ENCODE data around the gene DPP6.

Gene DPP6

GRCh38 chr7:154474903-154475520 lies 422.8 kb downstream of the DPP6 start:
- Histone ChIP-seq H3K4me3 (ENCODE audit: low read length) (no peak overlapping the region), H3K9me3 (ENCODE audit: low read length) (no peaks in the 10 kb centered on the region), H2AFZ (ENCODE audit: low read depth, low read length) (no peak overlapping the region), H3K4me1 (ENCODE audit: insufficient read depth, low read length) (no peaks in the 10 kb centered on the region), H3K36me3 (ENCODE audit: insufficient read depth, low read length) (no peaks in the 10 kb centered on the region), H3K27me3 (ENCODE audit: insufficient read depth, low read length) (no peaks in the 10 kb centered on the region)

- Histone ChIP-seq H3K36me3 (ENCODE audit: insufficient read depth, low read length) (no peaks in the 10 kb centered on the region), H3K4me1 (ENCODE audit: insufficient read depth, low read length) (no peaks in the 10 kb centered on the region), H2AFZ (ENCODE audit: low read depth, low read length) (no peak overlapping the region), H3K27me3 (ENCODE audit: insufficient read depth, low read length) (no peaks in the 10 kb centered on the region), H3K9me3 (ENCODE audit: low read length) (no peaks in the 10 kb centered on the region), H3K4me3 (ENCODE audit: low read length) (no peak overlapping the region)
Measured at GRCh38 chr7:154475864-154476263, 423.7 kb downstream of the DPP6 start.

- H3K27me3 ChIP-seq (ENCODE audit: insufficient read depth, low read length): no peaks in the 10 kb centered on the region
- no peaks in the 10 kb centered on the region for H3K4me1 ChIP-seq (ENCODE audit: insufficient read depth, low read length)
- H2AFZ ChIP-seq (ENCODE audit: low read depth, low read length): no peak overlapping the region
- H3K4me3 ChIP-seq (ENCODE audit: low read length): no peak overlapping the region
- H3K36me3 ChIP-seq (ENCODE audit: insufficient read depth, low read length): no peaks in the 10 kb centered on the region
- H3K9me3 ChIP-seq (ENCODE audit: low read length): no peaks in the 10 kb centered on the region
Measured at GRCh38 chr7:154480817-154481216, 428.6 kb downstream of the DPP6 start.

- no peaks in the 10 kb centered on the region for H3K9me3 ChIP-seq (ENCODE audit: low read length)
- H3K4me1 ChIP-seq (ENCODE audit: insufficient read depth, low read length): no peaks in the 10 kb centered on the region
- no peaks in the 10 kb centered on the region for H3K27me3 ChIP-seq (ENCODE audit: insufficient read depth, low read length)
- H3K4me3 ChIP-seq (ENCODE audit: low read length): no peak overlapping the region
- no peaks in the 10 kb centered on the region for H3K36me3 ChIP-seq (ENCODE audit: insufficient read depth, low read length)
- H2AFZ ChIP-seq (ENCODE audit: low read depth, low read length): no peak overlapping the region
Measured at GRCh38 chr7:154482863-154483262, 430.7 kb downstream of the DPP6 start.

GRCh38 chr7:154484406-154484805 lies 432.2 kb downstream of the DPP6 start:
- Histone ChIP-seq H3K36me3 (ENCODE audit: insufficient read depth, low read length) (no peaks in the 10 kb centered on the region), H3K4me1 (ENCODE audit: insufficient read depth, low read length) (no peaks in the 10 kb centered on the region), H3K4me3 (ENCODE audit: low read length) (no peak overlapping the region), H2AFZ (ENCODE audit: low read depth, low read length) (no peak overlapping the region), H3K9me3 (ENCODE audit: low read length) (no peaks in the 10 kb centered on the region), H3K27me3 (ENCODE audit: insufficient read depth, low read length) (no peaks in the 10 kb centered on the region)

GRCh38 chr7:154484943-154485342 lies 432.7 kb downstream of the DPP6 start:
- Histone ChIP-seq H2AFZ (ENCODE audit: low read depth, low read length) (no peak overlapping the region), H3K27me3 (ENCODE audit: insufficient read depth, low read length) (no peaks in the 10 kb centered on the region), H3K36me3 (ENCODE audit: insufficient read depth, low read length) (no peaks in the 10 kb centered on the region), H3K4me1 (ENCODE audit: insufficient read depth, low read length) (no peaks in the 10 kb centered on the region), H3K4me3 (ENCODE audit: low read length) (no peak overlapping the region), H3K9me3 (ENCODE audit: low read length) (no peaks in the 10 kb centered on the region)

- Histone ChIP-seq H3K27me3 (ENCODE audit: insufficient read depth, low read length) (peaks cover 3% of the 10 kb centered on the region), H2AFZ (ENCODE audit: low read depth, low read length) (no peak overlapping the region), H3K36me3 (ENCODE audit: insufficient read depth, low read length) (no peaks in the 10 kb centered on the region), H3K4me3 (ENCODE audit: low read length) (no peak overlapping the region), H3K4me1 (ENCODE audit: insufficient read depth, low read length) (no peaks in the 10 kb centered on the region), H3K9me3 (ENCODE audit: low read length) (no peaks in the 10 kb centered on the region)
Measured at GRCh38 chr7:154489897-154490296, 437.7 kb downstream of the DPP6 start.

GRCh38 chr7:154493594-154493993 lies 441.4 kb downstream of the DPP6 start:
- Histone ChIP-seq H2AFZ (ENCODE audit: low read depth, low read length) (no peak overlapping the region), H3K27me3 (ENCODE audit: insufficient read depth, low read length) (peaks cover 3% of the 10 kb centered on the region)

GRCh38 chr7:154497751-154498150 lies 445.6 kb downstream of the DPP6 start:
- Histone ChIP-seq H3K36me3 (ENCODE audit: insufficient read depth, low read length) (no peaks in the 10 kb centered on the region), H3K27me3 (ENCODE audit: insufficient read depth, low read length) (peaks cover 3% of the 10 kb centered on the region), H3K4me1 (ENCODE audit: insufficient read depth, low read length) (no peaks in the 10 kb centered on the region), H3K4me3 (ENCODE audit: low read length) (no peak overlapping the region), H3K9me3 (ENCODE audit: low read length) (peaks cover 1% of the 10 kb centered on the region), H2AFZ (ENCODE audit: low read depth, low read length) (no peak overlapping the region)

More at GRCh38 chr7:154493594-154493993, 441.4 kb downstream of the DPP6 start:
- Histone ChIP-seq H3K4me3 (ENCODE audit: low read length) (no peak overlapping the region), H3K9me3 (ENCODE audit: low read length) (no peaks in the 10 kb centered on the region), H3K36me3 (ENCODE audit: insufficient read depth, low read length) (no peaks in the 10 kb centered on the region), H3K4me1 (ENCODE audit: insufficient read depth, low read length) (no peaks in the 10 kb centered on the region)

- H3K36me3 ChIP-seq (ENCODE audit: insufficient read depth, low read length): no peaks in the 10 kb centered on the region
- no peaks in the 10 kb centered on the region for H3K27me3 ChIP-seq (ENCODE audit: insufficient read depth, low read length)
- H3K9me3 ChIP-seq (ENCODE audit: low read length): peaks cover 1% of the 10 kb centered on the region
- H2AFZ ChIP-seq (ENCODE audit: low read depth, low read length): no peak overlapping the region
- no peaks in the 10 kb centered on the region for H3K4me1 ChIP-seq (ENCODE audit: insufficient read depth, low read length)
- no peak overlapping the region for H3K4me3 ChIP-seq (ENCODE audit: low read length)
Measured at GRCh38 chr7:154503962-154504550, 451.9 kb downstream of the DPP6 start.

GRCh38 chr7:154504918-154505317 lies 452.7 kb downstream of the DPP6 start:
- peaks cover 1% of the 10 kb centered on the region for H3K9me3 ChIP-seq (ENCODE audit: low read length)
- no peaks in the 10 kb centered on the region for H3K27me3 ChIP-seq (ENCODE audit: insufficient read depth, low read length)
- H3K4me3 ChIP-seq (ENCODE audit: low read length): no peak overlapping the region
- H2AFZ ChIP-seq (ENCODE audit: low read depth, low read length): no peak overlapping the region
- H3K36me3 ChIP-seq (ENCODE audit: insufficient read depth, low read length): no peaks in the 10 kb centered on the region
- no peaks in the 10 kb centered on the region for H3K4me1 ChIP-seq (ENCODE audit: insufficient read depth, low read length)

- Histone ChIP-seq H3K4me1 (ENCODE audit: insufficient read depth, low read length) (no peaks in the 10 kb centered on the region), H3K9me3 (ENCODE audit: low read length) (peaks cover 1% of the 10 kb centered on the region), H3K27me3 (ENCODE audit: insufficient read depth, low read length) (no peaks in the 10 kb centered on the region), H3K4me3 (ENCODE audit: low read length) (no peak overlapping the region), H2AFZ (ENCODE audit: low read depth, low read length) (no peak overlapping the region), H3K36me3 (ENCODE audit: insufficient read depth, low read length) (no peaks in the 10 kb centered on the region)
Measured at GRCh38 chr7:154505362-154505761, 453.2 kb downstream of the DPP6 start.

GRCh38 chr7:154509192-154509591 lies 457.0 kb downstream of the DPP6 start:
- no peak overlapping the region for H2AFZ ChIP-seq (ENCODE audit: low read depth, low read length)
- H3K9me3 ChIP-seq (ENCODE audit: low read length): no peaks in the 10 kb centered on the region
- H3K27me3 ChIP-seq (ENCODE audit: insufficient read depth, low read length): no peaks in the 10 kb centered on the region
- no peaks in the 10 kb centered on the region for H3K4me1 ChIP-seq (ENCODE audit: insufficient read depth, low read length)
- no peak overlapping the region for H3K4me3 ChIP-seq (ENCODE audit: low read length)
- H3K36me3 ChIP-seq (ENCODE audit: insufficient read depth, low read length): no peaks in the 10 kb centered on the region
